HCT116 (cell line): ENCODE measurements around the gene RAB1A.

Experiments used
- CEBPB ChIP-seq: IDR thresholded peaks from 2 replicates; pipeline ENCODE4 v1.6.1; 2012; ENCODE audit warnings: low read depth
- CTCF ChIP-seq, 3 experiments: fragments of 200-600 bp in 1 of 3; sonication (generic) in 1 of 3; IDR thresholded peaks in 2 of 3; conservative IDR thresholded peaks in 1 of 3; 2 replicates each; pipeline ENCODE4 v1.5.1; 2012 to 2017; ENCODE audit warnings: low read depth in 2 of 3, low read length in 2 of 3, antibody characterized with exemption in 1 of 3, borderline replicate concordance in 1 of 3, control low read depth in 1 of 3, mild to moderate bottlenecking in 1 of 3, mixed read lengths in 1 of 3, mixed run types in 1 of 3, moderate library complexity in 1 of 3; ENCODE audit not compliant: insufficient read depth in 1 of 3
- EGR1 ChIP-seq: IDR thresholded peaks from 2 replicates; pipeline ENCODE4 v1.6.1; 2012; ENCODE audit warnings: low read depth
- ELF1 ChIP-seq: IDR thresholded peaks from 2 replicates; pipeline ENCODE4 v1.6.1; 2012; ENCODE audit warnings: low read depth, borderline replicate concordance
- EZH2 ChIP-seq: fragments of 200-600 bp; sonication (generic); IDR thresholded peaks from 2 replicates; pipeline ENCODE4 v1.6.1; 2017; ENCODE audit warnings: antibody characterized with exemption, mixed run types
- FOSL1 ChIP-seq: IDR thresholded peaks from 2 replicates; pipeline ENCODE4 v1.6.1; 2012; ENCODE audit warnings: low read depth
- JUND ChIP-seq: IDR thresholded peaks from 2 replicates; pipeline ENCODE4 v1.6.1; 2012
- MAX ChIP-seq: IDR thresholded peaks from 2 replicates; pipeline ENCODE4 v1.6.1; 2012
- POLR2A ChIP-seq: IDR thresholded peaks from 2 replicates; pipeline ENCODE4 v1.7.0; 2011; ENCODE audit warnings: borderline replicate concordance; ENCODE audit not compliant: insufficient read depth, insufficient read length; ENCODE audit errors: extremely low read depth
- POLR2AphosphoS5 ChIP-seq: IDR thresholded peaks from 2 replicates; pipeline ENCODE4 v1.6.1; 2011; ENCODE audit warnings: mild to moderate bottlenecking, low read depth, low read length, moderate library complexity
- SP1 ChIP-seq: IDR thresholded peaks from 2 replicates; pipeline ENCODE4 v1.6.1; 2012; ENCODE audit warnings: low read depth
- SRF ChIP-seq: IDR thresholded peaks from 2 replicates; pipeline ENCODE4 v1.6.1; 2012; ENCODE audit warnings: low read depth
- ZNF274 ChIP-seq: fragments of 200-500 bp; sonication (Bioruptor generic); IDR thresholded peaks from 2 replicates; pipeline ENCODE4 v1.6.1; 2014; ENCODE audit warnings: mild to moderate bottlenecking, low read depth, low read length, inconsistent platforms
- TF ChIP-seq, protein P1 (sequence below): IDR thresholded peaks from 2 replicates; pipeline ENCODE4 v1.6.1; 2011; ENCODE audit warnings: mild to moderate bottlenecking, low read length, moderate library complexity; ENCODE audit not compliant: insufficient replicate concordance; ENCODE audit errors: extremely low read depth

GRCh38 chr2:65136253-65136652 is 6.3 kb upstream of the RAB1A start:
- TF ChIP-seq POLR2AphosphoS5 (no peak), SP1 (no peak), CTCF (IDR thresholded peaks at IDR 0.05 in 2 of 3, conservative IDR thresholded peaks at IDR 0.05 in 1 of 3; ENCODE audit: borderline replicate concordance in 1 of 3, insufficient read depth in 1 of 3, low read depth in 2 of 3, low read length in 2 of 3) (no peak), POLR2A (no peak), EZH2 (no peak), EGR1 (no peak), FOSL1 (no peak), ZNF274 (no peak), JUND (no peak), SRF (no peak), MAX (no peak), CEBPB (no peak), ELF1 (no peak)
- TF ChIP-seq, protein P1, sequence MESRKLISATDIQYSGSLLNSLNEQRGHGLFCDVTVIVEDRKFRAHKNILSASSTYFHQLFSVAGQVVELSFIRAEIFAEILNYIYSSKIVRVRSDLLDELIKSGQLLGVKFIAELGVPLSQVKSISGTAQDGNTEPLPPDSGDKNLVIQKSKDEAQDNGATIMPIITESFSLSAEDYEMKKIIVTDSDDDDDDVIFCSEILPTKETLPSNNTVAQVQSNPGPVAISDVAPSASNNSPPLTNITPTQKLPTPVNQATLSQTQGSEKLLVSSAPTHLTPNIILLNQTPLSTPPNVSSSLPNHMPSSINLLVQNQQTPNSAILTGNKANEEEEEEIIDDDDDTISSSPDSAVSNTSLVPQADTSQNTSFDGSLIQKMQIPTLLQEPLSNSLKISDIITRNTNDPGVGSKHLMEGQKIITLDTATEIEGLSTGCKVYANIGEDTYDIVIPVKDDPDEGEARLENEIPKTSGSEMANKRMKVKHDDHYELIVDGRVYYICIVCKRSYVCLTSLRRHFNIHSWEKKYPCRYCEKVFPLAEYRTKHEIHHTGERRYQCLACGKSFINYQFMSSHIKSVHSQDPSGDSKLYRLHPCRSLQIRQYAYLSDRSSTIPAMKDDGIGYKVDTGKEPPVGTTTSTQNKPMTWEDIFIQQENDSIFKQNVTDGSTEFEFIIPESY = no peak
